Peyer's patch (tissue), 4 donors: ENCODE data around the gene SAMSN1. TPM values are rescaled to one million over a fixed set of nuclear protein-coding genes. Genes with fewer than 3 reads are reported as not detected.
A peak's percentile ranks its signal among the peaks of the same experiment; 100 is the strongest.

Experiments used
- DNase-seq, 3 donors: peaks; one replicate each; pipeline ENCODE4 v3.0.0-alpha.2; 2017 to 2019
- H3K27ac ChIP-seq, 4 donors: fragments of 200-600 bp; sonication (generic); one replicate each; pipeline ENCODE4 v1.5.1; 2016 to 2019
- H3K27me3 ChIP-seq, 2 donors: fragments of 200-600 bp; sonication (generic); one replicate each; pipeline ENCODE4 v1.5.1; 2019
- H3K36me3 ChIP-seq, 3 donors: fragments of 200-600 bp; sonication (generic); one replicate each; pipeline ENCODE4 v1.5.1; 2016 to 2019
- H3K4me1 ChIP-seq, 4 donors: fragments of 200-600 bp; sonication (generic); one replicate each; pipeline ENCODE4 v1.5.1; 2016 to 2019
- H3K4me3 ChIP-seq, 4 donors: fragments of 200-600 bp; sonication (generic); 1 replicate in 3 of 4; 2 replicates in 1 of 4; pipeline ENCODE4 v1.5.1; 2016 to 2019; ENCODE audit warnings: mild to moderate bottlenecking in 1 of 4
- H3K9me3 ChIP-seq, 4 donors: fragments of 200-600 bp; sonication (generic); one replicate each; pipeline ENCODE4 v1.5.1; 2016 to 2019; ENCODE audit warnings: mild to moderate bottlenecking in 1 of 4
- CTCF ChIP-seq, 6 experiments: fragments of 450-650 bp in 4 of 6; fragments of 200-600 bp in 2 of 6; sonication (generic) in 1 of 6; IDR thresholded peaks; one replicate each; pipeline ENCODE4 v1.5.1; 2017 to 2019; ENCODE audit warnings: antibody characterized with exemption in 6 of 6, mild to moderate bottlenecking in 3 of 6, moderate library complexity in 1 of 6
- POLR2A ChIP-seq, 2 donors: fragments of 450-650 bp; IDR thresholded peaks; one replicate each; pipeline ENCODE4 v1.5.1; 2017; ENCODE audit warnings: antibody characterized with exemption in 2 of 2, mild to moderate bottlenecking in 2 of 2, moderate library complexity in 2 of 2
- total RNA-seq, 4 donors: library from RNA; depleted of rRNA; stranded (reverse); fragments of >200 nt; gene quantifications; one replicate each; pipeline ENCODE4 v1.1.0, GENCODE V29; 2016

SAMSN1 gene
- total RNA-seq, 4 donors from 2014 or later: 0.57 to 56.1 (median 2.2) TPM

DNA sequence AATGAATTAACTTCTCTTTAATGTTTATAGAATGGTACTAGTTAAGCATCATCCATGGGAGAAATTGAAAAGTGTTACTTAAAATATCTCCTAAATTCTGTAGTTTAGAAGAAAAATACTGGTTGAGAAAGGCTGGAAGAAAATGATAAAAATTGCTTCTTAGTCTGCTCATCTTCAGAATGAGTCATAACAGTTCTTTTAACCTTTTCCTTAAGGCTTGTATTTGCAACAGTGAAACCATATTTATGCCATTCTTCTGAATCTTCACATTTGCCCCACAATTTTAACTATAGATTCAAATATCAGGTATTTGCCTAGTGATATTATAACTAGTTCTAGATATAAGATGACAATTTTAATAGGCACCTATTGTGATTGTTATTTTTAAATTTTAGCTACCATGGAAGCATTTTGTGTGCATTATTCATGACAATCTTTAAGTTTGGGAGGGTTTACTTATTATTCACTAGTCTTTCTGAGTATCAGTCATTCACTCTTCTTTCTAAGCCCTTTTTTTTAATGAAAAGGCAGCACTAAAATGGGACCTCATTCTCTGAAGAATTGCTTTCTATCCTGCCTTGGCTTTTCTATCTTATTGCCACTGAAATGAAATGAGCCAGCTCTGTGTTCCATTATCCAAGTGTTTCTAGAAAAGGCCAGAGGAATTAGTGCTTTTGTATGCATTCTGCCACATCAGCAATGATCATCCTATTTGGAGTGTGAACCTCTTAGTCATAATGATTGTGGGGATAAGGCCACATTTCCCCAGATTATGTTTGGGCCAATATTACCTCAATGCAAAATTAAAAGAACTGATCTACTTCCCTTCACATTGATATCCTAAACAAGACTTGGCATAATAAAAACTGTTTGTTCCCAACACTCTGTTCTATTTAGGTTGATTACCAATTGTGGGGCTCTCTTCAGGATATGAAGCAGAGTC lies 58.4 kb downstream of the SAMSN1 start:
- no peak for TF ChIP-seq POLR2A (IDR thresholded peaks at IDR 0.05)
- no peak for TF ChIP-seq CTCF (IDR thresholded peaks at IDR 0.05)
- Histone ChIP-seq H3K4me1 (no peaks in the 10 kb centered on the region), H3K27me3 (no peaks in the 10 kb centered on the region), H3K36me3 (no peaks in the 10 kb centered on the region), H3K9me3 (no peaks in the 10 kb centered on the region), H3K4me3 (no peak overlapping the region), H3K27ac (no peak overlapping the region)
- DNase-seq: no peak

DNA sequence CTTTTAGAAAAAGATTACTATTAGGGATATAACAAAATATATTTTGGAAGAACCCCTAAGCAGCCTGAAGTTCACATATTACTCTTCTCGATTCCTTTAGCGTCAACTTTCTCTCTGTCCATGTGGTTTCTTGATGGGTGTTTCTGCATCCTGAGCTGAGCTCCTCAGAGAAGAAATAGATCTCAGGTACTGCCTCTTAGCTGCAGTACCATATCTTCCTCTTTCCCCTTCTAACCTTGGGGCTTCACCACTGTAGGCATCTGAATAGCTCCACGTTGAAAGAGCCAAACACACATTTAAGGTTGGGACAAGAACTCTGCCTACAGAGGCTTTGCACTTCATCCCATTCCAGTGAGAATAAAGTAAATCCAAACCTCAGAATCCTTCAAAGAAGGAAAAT lies 59.2 kb downstream of the SAMSN1 start:
- Histone ChIP-seq H3K27ac (no peak overlapping the region), H3K36me3 (no peaks in the 10 kb centered on the region)
- TF ChIP-seq POLR2A (IDR thresholded peaks at IDR 0.05): no peak
- TF ChIP-seq CTCF (IDR thresholded peaks at IDR 0.05): no peak

DNA sequence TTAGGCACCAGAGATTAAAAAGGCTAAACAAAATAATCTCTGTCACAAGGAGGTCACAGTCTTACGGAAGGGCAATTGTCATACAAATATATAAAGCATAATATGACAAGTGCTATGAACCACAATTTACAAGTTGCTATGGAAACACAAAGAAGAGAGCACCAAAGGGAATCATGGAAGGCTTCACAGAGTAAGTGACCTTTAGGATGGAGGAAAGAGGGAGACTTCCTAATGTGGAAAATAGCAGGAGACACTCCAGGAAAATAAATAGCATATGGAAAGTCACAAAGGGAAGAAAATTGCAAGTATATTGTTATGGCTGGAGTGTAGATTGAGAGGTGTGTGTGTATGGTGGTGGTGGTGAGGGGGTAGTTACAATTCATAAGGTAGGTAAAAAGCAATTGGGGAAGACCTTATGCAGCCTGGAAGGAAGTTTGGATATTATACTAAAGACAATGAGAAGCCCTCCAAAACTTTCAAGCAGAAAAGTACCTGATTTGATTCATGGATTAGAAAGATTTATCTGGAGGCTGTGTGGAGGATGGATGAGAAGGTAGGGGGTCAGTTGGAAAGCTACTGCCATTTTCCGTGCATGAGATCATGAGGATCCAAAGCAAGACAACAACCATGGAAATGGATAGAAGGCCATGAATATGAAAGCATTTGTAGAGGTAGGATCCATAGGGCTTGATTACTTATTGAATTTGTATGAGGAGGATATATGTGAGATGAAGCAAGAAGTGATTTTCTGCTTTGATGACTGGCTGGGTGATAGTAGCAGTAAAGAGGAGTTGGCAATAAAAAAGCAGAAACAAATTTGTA lies 61.7 kb downstream of the SAMSN1 start:
- H3K27me3 ChIP-seq: no peaks in the 10 kb centered on the region
- no peak overlapping the region for H3K27ac ChIP-seq
- H3K36me3 ChIP-seq: no peaks in the 10 kb centered on the region
- DNase-seq: no peak
- TF ChIP-seq POLR2A (IDR thresholded peaks at IDR 0.05) (no peak), CTCF (IDR thresholded peaks at IDR 0.05) (no peak)
- H3K4me1 ChIP-seq: no peaks in the 10 kb centered on the region
- H3K4me3 ChIP-seq: no peak overlapping the region
- H3K9me3 ChIP-seq: no peaks in the 10 kb centered on the region

More for the DNA sequence above, 59.2 kb downstream of the SAMSN1 start:
- DNase-seq: no peak
- H3K4me3 ChIP-seq: no peak overlapping the region
- H3K9me3 ChIP-seq: no peaks in the 10 kb centered on the region
- no peaks in the 10 kb centered on the region for H3K27me3 ChIP-seq
- no peaks in the 10 kb centered on the region for H3K4me1 ChIP-seq

- no peak for DNase-seq
- no peak overlapping the region for H3K4me3 ChIP-seq
- no peak overlapping the region for H3K27ac ChIP-seq
- H3K36me3 ChIP-seq: no peaks in the 10 kb centered on the region
- no peaks in the 10 kb centered on the region for H3K9me3 ChIP-seq
- H3K27me3 ChIP-seq: no peaks in the 10 kb centered on the region
- TF ChIP-seq POLR2A (IDR thresholded peaks at IDR 0.05): no peak
- H3K4me1 ChIP-seq: no peaks in the 10 kb centered on the region
These were observed 62.8 kb downstream of the SAMSN1 start for GRCh38 chr21:14483296-14483695.

DNA sequence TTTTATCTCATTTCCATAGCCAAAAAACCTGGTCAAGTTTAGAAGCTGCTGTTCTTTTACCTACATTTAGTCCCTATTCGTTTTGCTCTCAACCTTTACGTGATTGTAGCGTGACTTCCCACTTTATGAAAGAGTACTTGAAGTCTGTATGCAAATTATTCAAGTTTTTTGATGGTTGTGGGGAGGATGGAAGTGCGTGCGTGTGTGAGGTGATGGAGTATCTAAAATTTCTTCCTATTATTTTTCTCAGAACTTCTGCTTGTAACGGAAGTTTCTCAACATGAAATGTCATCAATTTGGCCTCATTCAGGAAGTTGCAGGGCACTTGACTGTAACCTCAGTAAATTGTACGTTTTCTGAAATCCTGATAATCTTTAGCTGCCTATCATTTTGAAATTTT lies 64.0 kb downstream of the SAMSN1 start:
- Histone ChIP-seq H3K27ac (peak overlapping the region in 3 of 4 donors; percentile 3 to 36 (median 31)), H3K4me3 (no peak overlapping the region), H3K4me1 (no peaks in the 10 kb centered on the region), H3K36me3 (no peaks in the 10 kb centered on the region), H3K9me3 (no peaks in the 10 kb centered on the region), H3K27me3 (no peaks in the 10 kb centered on the region)
- DNase-seq: peak in 1 of 3 donors; percentile 55
- TF ChIP-seq POLR2A (IDR thresholded peaks at IDR 0.05) (no peak), CTCF (IDR thresholded peaks at IDR 0.05) (no peak)
